NCI-H748 (cell line): ENCODE results near the gene GRK6.
A peak's percentile ranks its signal among the peaks of the same experiment; 100 is the strongest.

Source experiments
- DNase-seq: peaks from one replicate; lab custom pipeline; 2025; ENCODE audit not compliant: unreplicated experiment; lab: John Stamatoyannopoulos, UW

The GRK6 gene

DNA sequence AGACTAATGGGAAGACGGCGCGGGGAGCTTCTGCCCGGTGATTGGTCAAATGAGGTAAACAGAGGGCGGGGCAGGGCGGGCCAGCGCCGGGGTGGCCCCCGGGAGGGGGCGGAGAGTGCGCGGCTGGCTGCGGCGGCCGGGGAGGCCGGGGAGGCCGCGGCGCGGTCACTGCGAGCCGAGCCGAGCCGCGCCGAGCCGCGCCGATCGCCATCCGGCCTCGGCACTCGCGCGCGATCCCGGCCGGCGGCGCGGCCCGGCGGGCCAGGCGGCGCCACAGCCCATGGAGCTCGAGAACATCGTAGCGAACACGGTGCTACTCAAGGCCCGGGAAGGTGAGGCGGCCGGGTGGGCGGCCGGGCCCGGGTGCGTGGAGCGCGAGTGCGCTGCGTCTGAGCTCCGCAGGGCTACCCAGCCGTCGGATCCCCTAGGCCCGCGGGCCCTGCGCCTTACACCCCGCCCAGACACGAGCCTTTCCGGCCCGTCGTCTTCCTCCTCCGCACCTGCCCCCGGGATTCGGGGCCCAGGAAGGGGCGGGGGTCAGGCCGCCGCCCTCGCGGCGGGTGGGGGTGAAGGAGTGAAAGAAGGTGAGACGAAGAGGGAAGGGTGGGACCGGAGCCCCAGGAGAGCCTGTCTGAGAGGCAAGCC, at the start of gene GRK6:
Gene GRK6 (plus strand): TSS at position 111 of the 645 bp plus-strand sequence. CDS start 170 bp downstream, at position 281.
- peak; percentile 69 for DNase-seq

DNA sequence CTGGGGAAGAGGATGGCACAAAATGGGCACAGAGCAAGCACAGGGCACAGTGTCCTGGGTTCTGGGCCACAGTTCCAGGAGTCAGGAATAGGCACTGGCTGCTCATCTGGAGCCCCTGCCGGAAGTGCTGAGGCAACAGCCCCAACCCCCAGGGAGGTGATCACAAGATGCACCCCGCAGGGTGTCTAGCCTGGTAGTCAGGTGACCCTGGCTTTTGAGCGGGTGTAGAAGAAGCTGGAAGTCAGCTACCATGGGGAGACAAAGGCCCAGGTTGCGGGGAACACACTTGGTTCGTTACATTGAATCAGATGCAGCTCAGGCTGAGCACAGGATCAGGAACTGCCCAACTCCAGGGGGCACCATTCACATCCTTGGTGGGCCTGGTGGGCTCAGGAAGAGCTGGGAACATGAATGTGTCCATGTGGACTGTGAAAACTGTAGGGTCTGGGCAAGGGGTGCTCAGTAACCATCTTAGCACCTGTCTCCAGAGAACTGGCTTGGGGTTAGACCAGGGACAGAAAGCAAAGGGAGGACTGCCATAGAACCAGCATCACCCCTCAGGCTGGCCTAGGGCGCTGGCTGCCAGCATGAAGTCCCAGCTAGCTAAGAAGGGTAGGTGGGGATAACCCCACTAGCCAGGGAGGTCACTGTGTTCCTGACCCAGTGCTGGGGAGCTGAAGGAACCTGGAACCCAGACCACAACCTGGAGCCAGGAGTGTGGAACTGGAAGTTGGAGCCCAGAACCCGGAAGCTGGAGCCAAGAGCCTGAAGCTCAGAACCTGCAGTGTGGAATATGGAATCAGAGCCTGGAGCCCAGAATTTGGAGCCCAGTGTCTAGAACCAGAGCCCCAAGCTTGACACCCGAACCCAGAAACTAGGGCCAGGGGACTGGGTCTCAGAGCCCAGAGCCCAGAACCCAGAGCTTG, 48.4 kb upstream of the GRK6 start:
- DNase-seq = no peak

DNA sequence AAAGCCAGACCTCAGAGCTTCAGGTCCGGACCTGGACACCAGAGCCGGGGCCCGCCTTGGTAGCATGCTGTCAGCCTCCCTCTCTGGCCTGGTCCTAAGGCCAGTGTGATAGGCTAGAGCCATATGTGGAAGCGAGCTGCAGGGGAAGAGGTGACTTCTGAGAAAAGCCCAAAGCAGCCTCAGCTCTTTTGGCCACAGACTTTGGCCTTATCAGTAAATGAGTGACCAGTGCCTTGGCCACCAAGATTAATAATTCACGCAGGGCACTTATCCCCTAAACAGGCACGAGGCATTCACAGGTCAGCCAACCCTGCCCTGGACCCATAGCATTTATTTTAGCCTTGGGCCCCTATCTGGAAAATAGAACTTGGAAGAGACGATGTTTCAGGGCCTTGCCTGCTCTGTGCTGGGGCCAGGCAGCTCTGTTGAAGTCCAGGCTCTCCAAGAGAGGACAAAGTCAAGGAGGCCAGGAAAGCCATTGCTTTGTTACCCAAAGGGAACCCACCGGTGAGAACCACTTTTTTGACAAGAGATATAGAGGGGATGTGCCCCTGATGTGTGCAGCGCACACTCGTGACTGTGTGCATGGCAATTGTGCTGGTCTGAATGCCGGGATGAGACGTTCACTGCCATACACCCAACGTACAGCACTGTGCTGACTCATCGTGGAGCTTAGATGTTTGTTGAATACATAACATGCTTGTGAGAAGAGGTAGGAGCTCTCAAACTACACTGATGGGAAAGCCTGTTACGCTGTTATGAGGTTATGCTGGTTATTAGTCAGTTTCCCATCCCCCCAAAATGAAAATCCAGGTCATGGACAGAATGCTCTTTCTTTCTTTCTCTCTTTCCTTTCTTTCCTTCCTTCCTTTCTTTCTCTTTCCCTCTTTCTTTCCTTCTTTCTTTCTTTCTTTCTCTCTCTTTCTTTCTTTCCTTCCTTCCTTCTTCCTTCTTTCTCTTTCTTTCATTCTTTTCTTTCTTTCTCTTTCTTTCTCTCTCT, 47.3 kb upstream of the GRK6 start:
- no peak for DNase-seq

DNA sequence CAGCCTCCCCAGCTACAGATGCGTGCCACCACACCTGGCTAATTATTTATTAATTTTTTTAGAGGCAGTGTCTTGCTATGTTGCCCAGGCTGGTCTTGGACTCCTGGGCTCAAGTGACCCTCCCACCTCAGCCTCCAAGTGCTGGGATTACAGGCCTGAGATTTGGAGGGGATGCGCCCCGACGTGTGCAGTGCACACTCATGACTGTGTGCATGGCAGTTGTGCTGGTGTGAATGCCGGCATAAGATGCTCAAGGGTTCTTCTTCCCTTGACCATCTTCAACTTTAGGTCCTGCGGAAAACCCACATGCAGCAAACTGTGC, 45.7 kb upstream of the GRK6 start:
- no peak for DNase-seq

DNA sequence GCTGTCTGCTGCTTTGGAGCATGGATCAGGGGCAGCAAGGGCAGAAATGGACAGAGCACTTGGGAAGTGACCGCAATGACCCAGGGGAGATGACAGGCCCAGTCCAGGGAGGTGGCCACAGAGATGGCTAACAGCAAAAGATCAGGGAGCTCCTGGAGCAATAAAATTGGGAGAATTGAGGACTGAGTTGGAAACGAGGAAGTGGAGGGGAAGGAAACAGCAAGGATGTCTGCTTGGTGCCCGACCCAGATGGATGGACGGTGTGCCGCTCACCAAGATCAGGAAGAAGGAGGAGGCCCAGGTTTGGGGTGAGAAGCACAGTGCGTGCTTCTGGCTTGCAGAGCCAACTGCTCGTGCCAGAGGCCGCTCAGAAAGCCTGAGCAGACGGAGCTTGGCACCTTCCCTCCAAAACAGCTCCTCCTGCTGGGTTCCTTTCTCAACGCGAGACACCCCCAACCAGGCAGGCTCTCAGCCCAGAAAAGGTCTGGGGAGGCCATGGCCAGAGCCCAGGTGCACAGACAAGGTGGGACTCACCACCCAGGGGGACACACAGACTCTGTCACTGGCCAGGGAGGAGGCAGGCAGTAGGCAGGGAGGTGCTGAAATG, 44.0 kb upstream of the GRK6 start:
- DNase-seq = peak; percentile 18

DNA sequence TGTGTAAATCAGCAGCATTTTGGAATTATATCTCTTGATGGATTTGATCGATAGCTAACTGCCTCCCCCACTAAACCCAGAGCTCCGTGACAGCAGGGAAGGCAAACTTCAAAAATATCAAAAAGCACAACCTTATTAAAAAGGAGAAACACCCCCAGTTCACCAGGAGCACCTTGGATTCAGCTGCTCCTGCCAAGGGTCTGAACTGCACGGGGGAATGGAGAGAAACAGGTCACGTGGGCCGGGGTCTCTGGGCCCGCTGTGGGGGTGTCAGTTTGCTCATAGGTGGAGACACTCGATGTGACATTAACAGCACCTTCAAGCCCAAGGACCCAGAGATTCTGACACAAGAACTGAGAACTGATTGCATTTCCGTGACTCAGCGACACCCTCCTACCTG, 43.3 kb upstream of the GRK6 start:
- DNase-seq = no peak

DNA sequence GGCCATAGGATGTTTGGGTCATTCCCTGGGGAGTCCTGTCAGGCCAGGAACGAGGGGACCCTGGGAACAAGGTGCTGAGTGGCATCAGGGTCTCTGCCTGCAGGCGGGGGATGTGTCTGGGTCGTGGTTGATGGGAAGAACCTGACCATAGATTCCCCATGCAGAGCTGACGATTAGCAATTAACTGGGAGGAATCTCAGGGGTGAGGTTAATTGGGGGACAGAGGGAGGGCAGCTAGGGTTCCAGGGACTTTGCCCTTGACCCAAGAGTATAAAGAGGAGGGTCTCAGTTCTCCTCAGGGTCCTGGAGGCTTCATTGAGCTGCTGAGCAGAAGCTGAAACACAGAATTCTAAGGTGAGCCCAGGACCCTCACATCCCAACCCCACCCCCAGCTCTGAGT, 42.3 kb upstream of the GRK6 start, which contains the start of gene SLC34A1:
Gene SLC34A1 (plus strand): TSS at position 301 of the 400 bp plus-strand sequence. CDS start 1,308 bp downstream, outside the sequence.
- DNase-seq = no peak

DNA sequence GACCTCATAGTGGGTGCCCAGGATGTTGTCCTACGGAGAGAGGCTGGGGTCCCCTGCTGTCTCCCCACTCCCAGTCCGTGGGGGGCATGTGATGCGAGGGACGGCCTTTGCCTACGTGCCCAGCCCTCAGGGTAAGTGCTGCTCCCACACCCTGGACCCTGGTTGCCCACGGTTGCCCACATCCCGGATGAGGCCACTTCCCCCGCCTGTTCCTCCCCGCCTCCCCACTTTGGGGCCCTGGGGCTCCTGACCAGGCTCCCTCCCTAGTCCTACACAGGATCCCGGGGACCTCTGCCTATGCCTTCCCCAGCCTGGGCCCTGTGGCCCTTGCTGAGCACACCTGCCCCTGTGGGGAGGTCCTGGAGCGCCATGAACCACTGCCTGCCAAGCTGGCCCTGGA, 40.8 kb upstream of the GRK6 start:
- DNase-seq = no peak

DNA sequence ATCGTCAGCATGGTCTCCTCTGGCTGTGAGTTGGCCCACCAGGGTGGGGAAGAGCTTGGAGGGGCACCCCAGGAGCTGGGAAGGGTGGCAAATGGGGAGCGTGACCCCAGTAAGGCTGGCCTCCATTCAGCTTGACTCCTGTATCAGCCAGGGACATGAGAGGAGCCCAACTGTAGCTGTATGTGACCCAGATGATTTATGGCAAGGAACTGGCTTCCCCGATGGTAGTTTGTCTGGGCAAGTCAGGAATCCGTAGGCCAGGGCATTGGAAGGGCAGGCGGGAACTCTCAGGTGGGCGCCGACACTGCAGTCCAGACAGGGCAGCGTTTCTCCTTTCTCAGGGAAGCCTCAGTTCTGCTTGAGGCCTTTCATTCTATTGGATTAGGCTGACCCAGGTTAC, 39.9 kb upstream of the GRK6 start:
- DNase-seq = no peak

DNA sequence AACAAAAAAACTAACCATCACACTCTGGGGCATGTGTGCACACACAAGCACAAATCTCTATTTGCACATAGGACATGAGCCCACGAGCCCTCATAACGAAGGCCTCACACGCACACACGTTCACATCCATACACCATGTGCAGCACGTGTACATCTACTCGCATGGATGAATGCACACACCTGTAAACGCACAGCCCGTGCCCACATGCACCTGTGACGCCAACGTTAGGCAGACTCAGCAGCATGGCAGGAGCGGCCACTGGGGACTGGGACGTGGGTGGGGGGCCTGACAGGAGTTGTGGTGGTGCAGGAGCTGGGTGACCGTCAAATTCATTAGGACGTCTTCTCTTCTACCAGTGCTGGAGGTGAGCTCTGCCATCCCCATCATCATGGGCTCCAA, 39.1 kb upstream of the GRK6 start:
- DNase-seq = no peak

DNA sequence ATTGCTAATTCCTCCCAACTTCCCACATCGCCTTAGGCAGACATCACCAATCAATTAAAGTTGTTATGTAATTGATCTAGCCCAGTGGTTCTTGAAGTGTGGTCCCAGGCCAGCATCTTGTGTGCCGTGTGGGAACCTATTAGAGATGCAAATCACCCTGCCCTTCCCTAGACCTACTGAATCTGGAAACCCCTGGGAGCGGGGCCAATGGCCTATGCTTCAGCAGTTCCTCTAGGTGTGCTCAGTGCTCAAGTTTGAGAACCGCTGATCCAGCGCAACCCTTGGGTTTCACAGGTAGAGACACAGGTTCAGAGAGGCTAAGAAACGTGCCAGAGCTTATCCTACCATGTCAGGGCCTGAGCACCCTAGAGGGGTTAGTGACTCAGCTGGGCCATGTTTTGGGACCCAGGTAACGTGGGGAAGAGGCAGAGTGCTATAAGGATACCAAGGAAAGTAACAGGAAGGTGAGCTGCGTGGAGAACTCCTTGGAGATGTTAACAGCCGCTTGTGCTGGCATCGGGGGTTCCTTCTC, 37.9 kb upstream of the GRK6 start:
- DNase-seq = no peak

DNA sequence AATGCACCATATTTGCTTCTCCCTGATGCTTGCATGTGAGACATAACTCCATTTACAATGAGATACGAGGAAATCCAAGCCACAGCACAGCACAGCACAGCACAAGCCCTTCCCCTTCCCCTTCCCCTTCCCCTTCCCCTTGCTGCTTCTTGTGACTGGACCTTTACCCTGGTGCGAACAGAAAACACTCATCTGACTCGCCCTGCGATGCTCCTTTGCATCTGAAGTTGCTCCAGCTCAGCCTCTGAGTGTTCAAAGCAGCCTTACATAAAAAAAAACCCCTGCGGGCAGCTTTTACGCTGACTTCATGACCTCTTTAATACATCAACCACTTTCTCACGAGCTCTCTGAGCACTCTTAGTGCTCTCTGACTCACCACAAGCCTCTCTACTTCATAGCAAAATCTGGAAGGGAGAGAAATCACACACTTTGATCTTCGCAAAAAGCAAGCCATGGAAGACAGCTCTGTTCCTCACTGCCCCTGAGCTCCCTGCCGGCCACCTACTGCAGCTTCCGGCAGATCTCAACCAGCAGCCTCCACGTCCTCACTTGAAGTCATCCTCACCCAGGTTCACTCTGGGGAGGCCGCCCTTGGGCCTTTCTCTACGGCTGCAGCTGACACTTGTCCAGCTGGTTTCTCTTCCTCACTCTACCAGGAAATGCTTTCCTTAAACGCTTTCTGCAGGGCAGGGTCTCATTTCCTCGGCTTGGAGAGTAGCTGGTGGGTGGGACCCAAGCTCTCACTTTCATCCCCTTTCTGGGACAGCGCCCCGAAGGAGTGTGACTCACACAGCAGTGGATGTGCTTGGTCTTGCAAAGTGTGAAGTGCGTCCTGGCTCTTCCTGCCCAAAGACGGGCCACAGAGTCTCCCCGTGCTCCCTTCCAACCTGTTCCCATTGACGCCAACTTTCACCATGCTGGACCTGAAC, 37.0 kb upstream of the GRK6 start:
- DNase-seq = no peak

DNA sequence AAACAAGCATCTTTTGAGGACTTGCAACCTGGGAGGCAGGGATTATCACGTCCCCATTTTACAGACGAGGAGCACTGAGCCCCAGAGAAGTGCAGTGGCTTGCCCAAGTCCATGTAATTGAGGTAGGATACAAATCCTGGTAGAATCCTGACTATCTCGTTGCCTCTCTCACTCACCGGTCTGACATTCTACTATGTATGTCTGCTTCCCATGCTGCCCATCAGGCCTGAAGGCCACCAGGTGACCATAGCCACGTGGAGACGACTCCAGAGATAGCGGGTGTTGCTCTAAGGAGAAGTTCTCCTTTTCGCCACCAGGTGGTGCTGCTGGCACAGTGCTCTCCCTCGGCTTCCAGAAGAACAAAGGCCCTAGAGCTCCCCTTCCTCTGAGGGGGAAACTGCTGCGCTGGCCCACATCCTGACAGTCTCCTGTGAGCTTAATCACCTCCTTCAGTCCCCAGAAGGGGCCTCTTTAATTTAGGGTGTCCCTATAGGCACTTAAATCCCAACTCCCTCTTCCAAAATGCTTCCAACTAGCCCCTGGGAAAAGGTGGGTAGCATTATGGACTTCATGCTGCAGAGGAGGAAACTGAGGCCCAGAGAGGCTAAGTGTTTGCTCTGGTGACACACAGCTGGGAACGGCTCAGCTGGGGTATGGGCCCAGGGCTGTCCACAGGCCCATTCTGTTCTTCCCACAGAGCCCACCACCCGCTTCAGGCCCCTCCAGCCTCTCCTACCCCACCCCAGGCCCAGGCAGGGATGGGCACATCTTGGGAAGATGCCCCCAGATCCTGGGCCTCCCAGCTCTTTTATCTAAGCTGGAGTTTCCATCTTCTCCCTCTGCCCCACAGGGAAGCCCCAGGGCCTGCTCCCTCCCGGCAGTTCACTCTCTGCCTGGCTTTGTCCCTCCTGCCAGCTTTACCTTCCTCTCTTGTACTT, 35.8 kb upstream of the GRK6 start:
- peak; percentile 83 for DNase-seq

DNA sequence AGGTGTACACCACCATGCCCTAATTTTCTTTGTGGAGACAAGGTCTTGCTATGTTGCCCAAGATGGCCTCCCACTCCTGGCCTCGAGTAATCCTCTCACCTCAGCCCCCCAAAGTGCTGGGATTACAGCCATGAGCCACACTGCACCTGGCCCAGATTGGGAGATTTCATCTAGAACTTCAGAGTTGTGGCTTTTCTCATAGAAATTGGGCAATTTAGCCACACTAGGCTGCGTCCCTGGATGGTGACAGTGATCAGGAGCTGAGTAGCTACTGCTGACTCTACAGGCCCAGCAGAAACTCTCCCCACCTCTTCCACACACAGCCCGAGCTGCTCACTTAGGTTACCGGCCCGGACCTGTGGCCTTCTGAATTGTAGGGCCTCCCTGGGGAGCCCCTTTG, 33.7 kb upstream of the GRK6 start:
- no peak for DNase-seq

DNA sequence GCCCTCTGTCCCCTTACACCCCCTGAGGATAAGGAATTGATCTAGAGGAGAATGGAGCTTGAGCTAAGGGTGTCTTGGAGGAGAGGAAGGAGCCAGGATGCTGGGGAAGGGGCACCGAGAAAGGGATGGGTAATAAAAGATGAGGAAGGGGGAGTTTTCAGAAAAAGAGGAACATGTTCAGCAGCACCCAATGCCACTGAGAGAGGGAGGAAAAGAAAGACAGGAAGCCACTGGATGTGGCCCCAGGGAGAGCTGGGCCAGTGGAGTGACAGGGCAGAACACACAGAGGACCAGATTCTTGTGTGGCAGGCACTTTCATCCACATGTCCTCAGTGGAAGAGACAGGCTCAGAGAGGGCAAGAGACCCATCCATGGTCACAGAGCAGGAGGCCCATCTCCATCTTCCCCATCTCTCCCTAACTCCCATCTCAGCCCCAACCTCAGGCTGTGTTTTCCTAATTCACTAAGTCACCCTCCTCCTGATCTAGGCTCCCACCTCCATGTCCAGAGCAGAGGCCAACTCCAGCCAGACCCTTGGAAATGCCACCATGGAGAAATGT, 33.2 kb upstream of the GRK6 start:
- no peak for DNase-seq

DNA sequence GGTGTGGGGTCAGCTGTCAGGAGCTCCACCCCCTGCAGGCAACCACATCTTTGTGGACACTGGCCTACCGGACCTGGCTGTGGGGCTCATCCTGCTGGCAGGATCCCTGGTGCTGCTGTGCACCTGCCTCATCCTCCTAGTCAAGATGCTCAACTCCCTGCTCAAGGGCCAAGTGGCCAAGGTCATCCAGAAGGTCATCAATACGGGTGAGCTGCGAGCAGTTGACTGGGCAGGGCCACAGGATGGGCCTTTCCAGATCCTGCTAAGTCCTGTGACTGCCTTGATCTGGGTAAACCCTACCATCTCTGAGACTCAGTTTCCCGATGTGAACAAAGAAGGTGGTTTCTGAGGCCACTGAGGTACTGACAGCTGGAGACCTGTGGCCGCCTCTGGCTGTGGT, 32.5 kb upstream of the GRK6 start:
- DNase-seq = no peak

DNA sequence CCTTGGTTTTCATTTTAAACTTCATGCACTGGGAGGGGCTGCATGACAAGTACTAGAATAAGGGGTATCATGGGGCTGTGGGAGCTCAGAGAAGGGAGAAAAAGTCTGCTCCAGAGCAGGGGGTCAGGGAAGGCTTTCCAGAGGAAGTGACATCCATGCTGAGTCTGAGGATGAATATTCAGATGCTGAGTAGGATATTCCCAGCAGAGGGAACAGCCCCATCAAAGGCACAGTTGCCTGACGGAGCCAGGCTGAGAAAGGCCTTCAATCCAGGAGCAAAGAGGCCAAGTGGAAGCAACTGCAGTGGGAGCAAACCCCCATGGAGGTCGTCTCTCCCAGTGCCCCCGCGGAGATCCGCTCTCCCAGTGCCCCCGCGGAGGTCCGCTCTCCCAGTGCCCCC, 30.4 kb upstream of the GRK6 start:
- DNase-seq = no peak

DNA sequence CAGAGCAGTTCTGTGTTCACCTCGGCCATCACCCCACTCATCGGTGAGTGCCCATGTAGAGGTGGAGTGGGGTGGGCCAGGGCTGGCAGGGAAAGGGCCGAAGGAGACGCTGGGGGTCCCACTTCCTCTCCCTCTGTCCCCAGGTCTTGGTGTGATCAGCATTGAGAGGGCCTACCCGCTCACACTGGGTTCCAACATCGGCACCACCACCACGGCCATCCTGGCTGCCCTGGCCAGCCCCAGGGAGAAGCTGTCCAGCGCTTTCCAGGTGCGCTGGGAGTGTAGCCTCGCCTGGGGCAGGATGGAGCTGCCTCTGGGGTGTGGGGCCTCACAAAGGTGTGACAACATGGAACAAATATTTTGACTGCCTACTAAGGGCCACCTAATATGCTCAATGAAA, 29.7 kb upstream of the GRK6 start:
- DNase-seq = no peak
